A549 (cell line): Measurements from ENCODE around the gene PTGFRN. TPM values are rescaled to one million over a fixed set of nuclear protein-coding genes. Genes with fewer than 3 reads are reported as not detected.
"Not testable (repeated sequence)": the region's sequence is repeated elsewhere in the genome, so short reads cannot be mapped to it uniquely, and the experiment has no call there.

ENCODE experiments used
- ATAC-seq, 2 experiments: fragments of 200-7000 bp in 1 of 2; fragments of >200 bp in 1 of 2; cut with Nextera tagmentation in 1 of 2; cut with Tn5 transposase in 1 of 2; 3 replicates each; pipeline versions ENCODE4 v1.8.0 to v1.9.1; 2018 to 2020; ENCODE audit warnings: mild to moderate bottlenecking in 1 of 2, moderate library complexity in 1 of 2
- CTCF ChIA-PET: fragments of 300-600 bp; sonication (Branson Sonifier 250); formaldehyde crosslinking; extraction: SDS; loops from one replicate; lab custom pipeline; 2021; ENCODE audit warnings: antibody characterized with exemption, inconsistent platforms; lab: Yijun Ruan, JAX
- POLR2A ChIA-PET: fragments of 350-600 bp; formaldehyde crosslinking; extraction: SDS; loops from one replicate; lab custom pipeline; 2021; ENCODE audit warnings: antibody characterized with exemption, inconsistent platforms; lab: Yijun Ruan, JAX
- DNase-seq, 2 experiments: peaks; one replicate each; pipeline versions ENCODE4 v3.0.0 to v3.0.0-alpha.2; 2011 to 2016; ENCODE audit warnings: low read depth in 1 of 2, low spot score in 1 of 2
- FAIRE-seq: peaks from 2 replicates; lab custom pipeline; 2011; peaks lifted over from hg19 to GRCh38; lab: Jason Lieb, UNC
- H3K27ac ChIP-seq, 2 experiments: fragments of >200 bp; sonication (Bioruptor Twin); formaldehyde crosslinking; 3 replicates each; pipeline ENCODE4 v1.5.1; 2016 to 2017
- H3K4me1 ChIP-seq: fragments of >200 bp; sonication (Bioruptor Twin); formaldehyde crosslinking; 3 replicates; pipeline ENCODE4 v1.6.1; 2016
- H3K4me2 ChIP-seq: fragments of >200 bp; sonication (Bioruptor Twin); formaldehyde crosslinking; 3 replicates; pipeline ENCODE4 v1.6.1; 2016
- H3K4me3 ChIP-seq: fragments of >200 bp; sonication (Bioruptor Twin); formaldehyde crosslinking; 3 replicates; pipeline ENCODE4 v1.5.1; 2016
- H3K9me3 ChIP-seq: fragments of >200 bp; sonication (Bioruptor Twin); formaldehyde crosslinking; 3 replicates; pipeline ENCODE4 v1.6.1; 2016
- CBX2 ChIP-seq: fragments of 200-600 bp; sonication (generic); IDR thresholded peaks from 2 replicates; pipeline ENCODE4 v1.6.1; 2016; ENCODE audit warnings: low read depth, mild to moderate bottlenecking, borderline replicate concordance
- CBX8 ChIP-seq: fragments of 200-600 bp; sonication (generic); IDR thresholded peaks from 2 replicates; pipeline ENCODE4 v1.6.1; 2016
- CEBPB ChIP-seq, 2 experiments: fragments of >200 bp in 1 of 2; sonication (Bioruptor Twin) in 1 of 2; formaldehyde crosslinking in 1 of 2; IDR thresholded peaks; 2 replicates each; pipeline ENCODE4 v1.6.1; 2012 to 2016
- CHD2 ChIP-seq: fragments of 150-350 bp; IDR thresholded peaks from 2 replicates; pipeline ENCODE4 v1.6.1; 2014; ENCODE audit warnings: low read length; ENCODE audit not compliant: partially characterized antibody
- CHD4 ChIP-seq: fragments of 200-600 bp; sonication (generic); IDR thresholded peaks from 2 replicates; pipeline ENCODE4 v1.6.1; 2016; ENCODE audit warnings: antibody characterized with exemption, mild to moderate bottlenecking, borderline replicate concordance
- CTCF ChIP-seq: fragments of >200 bp; sonication (Bioruptor Twin); formaldehyde crosslinking; IDR thresholded peaks from 3 replicates; pipeline ENCODE4 v1.5.1; 2016
- E2F6 ChIP-seq: IDR thresholded peaks from 2 replicates; pipeline ENCODE4 v1.6.1; 2012; ENCODE audit warnings: low read depth, borderline replicate concordance
- EP300 ChIP-seq, 2 experiments: fragments of >200 bp; sonication (Bioruptor Twin); formaldehyde crosslinking; IDR thresholded peaks; 2 replicates in 1 of 2; 3 replicates in 1 of 2; pipeline ENCODE4 v1.6.1; 2016 to 2017
- ESRRA ChIP-seq: fragments of 150-350 bp; IDR thresholded peaks from 2 replicates; pipeline ENCODE4 v1.6.1; 2014; ENCODE audit warnings: mild to moderate bottlenecking, low read length, borderline replicate concordance
- FOSL2 ChIP-seq, 2 experiments: fragments of 450-650 bp in 1 of 2; fragments of >200 bp in 1 of 2; sonication (Bioruptor Twin) in 1 of 2; formaldehyde crosslinking; IDR thresholded peaks; 2 replicates each; pipeline versions ENCODE4 v1.5.0 to v1.6.1; 2016 to 2020; ENCODE audit warnings: mild to moderate bottlenecking in 1 of 2, moderate library complexity in 1 of 2
- FOXS1 ChIP-seq: fragments of 250-450 bp; sonication (Bioruptor Pico); IDR thresholded peaks from 2 replicates; pipeline ENCODE4 v1.5.0; 2020; ENCODE audit warnings: mild to moderate bottlenecking, moderate library complexity
- HDAC2 ChIP-seq: fragments of 200-600 bp; sonication (generic); IDR thresholded peaks from 2 replicates; pipeline ENCODE4 v1.6.1; 2016
- HES2 ChIP-seq: fragments of >200 bp; sonication (Bioruptor Twin); formaldehyde crosslinking; IDR thresholded peaks from 2 replicates; pipeline ENCODE4 v1.6.1; 2016
- HEYL ChIP-seq: fragments of 250-450 bp; sonication (Bioruptor Pico); IDR thresholded peaks from 2 replicates; pipeline ENCODE4 v1.8.0; 2021; ENCODE audit warnings: mild to moderate bottlenecking, moderate library complexity
- HMGXB4 ChIP-seq: fragments of 250-450 bp; sonication (Bioruptor Pico); IDR thresholded peaks from 2 replicates; pipeline ENCODE4 v1.5.0; 2021; ENCODE audit warnings: mild to moderate bottlenecking, moderate library complexity, borderline replicate concordance
- HOXA7 ChIP-seq: fragments of 250-450 bp; sonication (Bioruptor Pico); IDR thresholded peaks from 2 replicates; pipeline ENCODE4 v1.5.0; 2020; ENCODE audit warnings: mild to moderate bottlenecking, moderate library complexity
- JUN ChIP-seq, 2 experiments: fragments of >200 bp; sonication (Bioruptor Twin); formaldehyde crosslinking; IDR thresholded peaks; 2 replicates in 1 of 2; 3 replicates in 1 of 2; pipeline ENCODE4 v1.6.1; 2016 to 2017
- KDM1A ChIP-seq: fragments of 200-600 bp; sonication (generic); IDR thresholded peaks from 2 replicates; pipeline ENCODE4 v1.6.1; 2016; ENCODE audit warnings: low read depth, mild to moderate bottlenecking
- KDM5A ChIP-seq: fragments of 200-600 bp; sonication (generic); IDR thresholded peaks from 2 replicates; pipeline ENCODE4 v1.6.1; 2016; ENCODE audit warnings: antibody characterized with exemption, mild to moderate bottlenecking
- MAFK ChIP-seq: fragments of 450-650 bp; IDR thresholded peaks from 2 replicates; pipeline ENCODE4 v1.6.1; 2014; ENCODE audit not compliant: partially characterized antibody
- MYC ChIP-seq: IDR thresholded peaks from 2 replicates; pipeline ENCODE4 v1.6.1; 2012; ENCODE audit warnings: mild to moderate bottlenecking, inconsistent platforms, low read length, improper control_type of control experiment, borderline replicate concordance
- NPAS2 ChIP-seq: fragments of 250-450 bp; sonication (Bioruptor Pico); IDR thresholded peaks from 2 replicates; pipeline ENCODE4 v1.8.0; 2022; ENCODE audit warnings: mild to moderate bottlenecking, moderate library complexity, borderline replicate concordance
- NR3C1 ChIP-seq: fragments of >200 bp; sonication (Bioruptor Twin); formaldehyde crosslinking; IDR thresholded peaks from 3 replicates; pipeline ENCODE4 v1.6.1; 2017
- RFX5 ChIP-seq: fragments of 450-650 bp; IDR thresholded peaks from 2 replicates; pipeline ENCODE4 v1.7.1; 2014; ENCODE audit warnings: antibody characterized with exemption, mild to moderate bottlenecking, moderate library complexity
- RNF2 ChIP-seq: fragments of 200-600 bp; sonication (generic); IDR thresholded peaks from 2 replicates; pipeline ENCODE4 v1.6.1; 2016; ENCODE audit warnings: low read depth, mild to moderate bottlenecking, antibody characterized with exemption, moderate library complexity, borderline replicate concordance
- SMC3 ChIP-seq: fragments of >200 bp; sonication (Bioruptor Twin); formaldehyde crosslinking; IDR thresholded peaks from 3 replicates; pipeline ENCODE4 v1.6.1; 2018; ENCODE audit warnings: inconsistent platforms
- SREBF2 ChIP-seq: fragments of 450-650 bp; IDR thresholded peaks from 2 replicates; pipeline ENCODE4 v1.6.1; 2014; ENCODE audit warnings: mild to moderate bottlenecking, moderate library complexity
- ZC3H11A ChIP-seq: fragments of 450-650 bp; IDR thresholded peaks from 2 replicates; pipeline ENCODE4 v1.6.1; 2014; ENCODE audit warnings: antibody characterized with exemption, mild to moderate bottlenecking
- ZFP36 ChIP-seq: fragments of 450-650 bp; IDR thresholded peaks from 2 replicates; pipeline ENCODE4 v1.6.1; 2014; ENCODE audit warnings: borderline replicate concordance; ENCODE audit not compliant: partially characterized antibody
- ZSCAN20 ChIP-seq: fragments of 250-450 bp; sonication (Bioruptor Pico); IDR thresholded peaks from 2 replicates; pipeline ENCODE4 v1.8.0; 2022; ENCODE audit warnings: mild to moderate bottlenecking, moderate library complexity
- WGBS: methylation state at CpG from one replicate; pipeline ENCODE4 v1.1.6; 2017; ENCODE audit errors: missing lambda C conversion rate; 5-methylcytosine and 5-hydroxymethylcytosine counted together
- polyA plus RNA-seq, 4 experiments: library from polyadenylated mRNA; depleted of rRNA in 3 of 4; stranded (reverse); fragments of >200 nt; fragmentation: RNase III in 1 of 4; extraction: RNeasy Plus Mini Kit Qiagen cat#74134 plus additional on column Dnase treatment in 1 of 4; gene quantifications; 2 replicates in 3 of 4; 3 replicates in 1 of 4; pipeline ENCODE4 v1.2.3, GENCODE V29; 2011 to 2017

Gene PTGFRN
- polyA plus RNA-seq, 2 of the 4 experiments (the other 2 are of a cell fraction) = 17.4 to 39.0 TPM

GRCh38 chr1:116875391-116875790 is 34.3 kb upstream of the PTGFRN start:
- Histone ChIP-seq H3K4me2 (no peak overlapping the region), H3K4me1 (peaks cover 14% of the 10 kb centered on the region), H3K9me3 (no peaks in the 10 kb centered on the region), H3K27ac (no peak overlapping the region), H3K4me3 (no peak overlapping the region)
- DNase-seq (no peak), ATAC-seq (no peak), FAIRE-seq (no peak)
- ChIA-PET POLR2A (no interaction called here), CTCF (interaction anchor here (1.0 kb wide), 1 partner anchor 21 kb away, joined by 4 read pairs; no protein-coding TSS in a partner anchor)
- 81% methylated on average over 14 of the region's 14 CpGs for WGBS
- no peak for TF ChIP-seq MYC
- no peak for TF ChIP-seq FOSL2 (IDR thresholded peaks at IDR 0.05)
- no peak for TF ChIP-seq FOSL2 (CRISPR knock-in tag; IDR thresholded peaks at IDR 0.05)
- TF ChIP-seq ZSCAN20 (CRISPR knock-in tag) = no peak
- TF ChIP-seq HES2 = no peak
- TF ChIP-seq HMGXB4 = no peak
- no peak for TF ChIP-seq HEYL (CRISPR knock-in tag)
- no peak for TF ChIP-seq KDM5A
- no peak for TF ChIP-seq RNF2
- no peak for TF ChIP-seq CTCF
- no peak for TF ChIP-seq MAFK
- TF ChIP-seq CHD2 = no peak
- TF ChIP-seq NR3C1 = no peak
- no peak for TF ChIP-seq CEBPB (IDR thresholded peaks at IDR 0.05)
- TF ChIP-seq HDAC2 = no peak
- no peak for TF ChIP-seq HOXA7 (CRISPR knock-in tag)
- TF ChIP-seq SMC3 = no peak
- no peak for TF ChIP-seq RFX5

- ATAC-seq, H3K4me3 ChIP-seq, H3K27ac ChIP-seq, FAIRE-seq, H3K4me2 ChIP-seq, POLR2A ChIA-PET, H3K9me3 ChIP-seq, CTCF ChIA-PET, DNase-seq: not testable (repeated sequence)
- peaks cover 14% of the 10 kb centered on the region for H3K4me1 ChIP-seq
- 69% methylated on average over 4 of the region's 6 CpGs for WGBS
Measured at GRCh38 chr1:116875946-116876345, 33.8 kb upstream of the PTGFRN start.

- FAIRE-seq = no peak
- WGBS = 95% methylated on average over 2 of the region's 2 CpGs
- Histone ChIP-seq H3K4me1 (peaks cover 14% of the 10 kb centered on the region), H3K4me3 (no peak overlapping the region), H3K9me3 (no peaks in the 10 kb centered on the region), H3K4me2 (no peak overlapping the region), H3K27ac (no peak overlapping the region)
- CTCF ChIA-PET = no interaction called here
- POLR2A ChIA-PET = no interaction called here
- DNase-seq = no peak
- ATAC-seq = no peak
- TF ChIP-seq CBX2 (no peak), CEBPB (IDR thresholded peaks at IDR 0.05) (no peak), ZC3H11A (no peak), ZFP36 (no peak), ZSCAN20 (CRISPR knock-in tag) (no peak), KDM1A (no peak), CHD4 (no peak), NPAS2 (no peak), JUN (IDR thresholded peaks at IDR 0.05) (no peak), SMC3 (no peak), SREBF2 (no peak), ESRRA (no peak), E2F6 (no peak), EP300 (IDR thresholded peaks at IDR 0.05) (no peak), CBX8 (no peak), HES2 (no peak), FOXS1 (CRISPR knock-in tag) (no peak), MAFK (no peak)
Measured at GRCh38 chr1:116877141-116877818, 32.4 kb upstream of the PTGFRN start.
